Trophoblast cell (in vitro differentiated cells and primary cell): ENCODE measurements around the gene SSX4B. TPM values are rescaled to one million over a fixed set of nuclear protein-coding genes. Genes with fewer than 3 reads are reported as not detected.
"Not testable (repeated sequence)": the region's sequence is repeated elsewhere in the genome, so short reads cannot be mapped to it uniquely, and the experiment has no call there.

Source experiments
- DNase-seq, 2 donors: peaks; one replicate each; pipeline ENCODE4 v3.0.0-alpha.2; 2016
- H2AFZ ChIP-seq: 2 replicates; pipeline ENCODE4 v1.6.1; 2013; ENCODE audit warnings: low read length, moderate library complexity, mild to moderate bottlenecking; ENCODE audit not compliant: insufficient read depth, poor library complexity
- H2AK5ac ChIP-seq: 2 replicates; pipeline ENCODE4 v1.6.1; 2013; ENCODE audit warnings: mild to moderate bottlenecking, low read length
- H2BK120ac ChIP-seq: 2 replicates; pipeline ENCODE4 v1.6.1; 2013; ENCODE audit warnings: low read length, mild to moderate bottlenecking, moderate library complexity; ENCODE audit not compliant: insufficient read depth, poor library complexity
- H2BK12ac ChIP-seq: 2 replicates; pipeline ENCODE4 v1.6.1; 2013; ENCODE audit warnings: mild to moderate bottlenecking, low read length, moderate library complexity
- H2BK5ac ChIP-seq: 2 replicates; pipeline ENCODE4 v1.6.1; 2013; ENCODE audit warnings: low read length, low read depth, moderate library complexity, mild to moderate bottlenecking; ENCODE audit not compliant: poor library complexity
- H3K14ac ChIP-seq: 2 replicates; pipeline ENCODE4 v1.6.1; 2013; ENCODE audit warnings: mild to moderate bottlenecking, low read length
- H3K18ac ChIP-seq: 2 replicates; pipeline ENCODE4 v1.6.1; 2013; ENCODE audit warnings: mild to moderate bottlenecking, low read length
- H3K23ac ChIP-seq: 2 replicates; pipeline ENCODE4 v1.6.1; 2013; ENCODE audit warnings: low read length
- H3K27ac ChIP-seq: 2 replicates; pipeline ENCODE4 v1.5.1; 2013; ENCODE audit warnings: low read depth, mild to moderate bottlenecking, inconsistent platforms, low read length, moderate library complexity
- H3K27me3 ChIP-seq: 2 replicates; pipeline ENCODE4 v1.6.1; 2013; ENCODE audit warnings: inconsistent platforms, mild to moderate bottlenecking, low read length, moderate library complexity; ENCODE audit not compliant: insufficient read depth
- H3K36me3 ChIP-seq, 2 experiments: 1 replicate in 1 of 2; 2 replicates in 1 of 2; pipeline ENCODE4 v1.6.1; 2013; ENCODE audit warnings: low read length in 2 of 2, mild to moderate bottlenecking in 2 of 2, moderate library complexity in 1 of 2; ENCODE audit not compliant: insufficient read depth in 2 of 2, control insufficient read depth in 1 of 2
- H3K4ac ChIP-seq: 2 replicates; pipeline ENCODE4 v1.6.1; 2013; ENCODE audit warnings: low read depth, mild to moderate bottlenecking, low read length, moderate library complexity
- H3K4me1 ChIP-seq, 2 experiments: 1 replicate in 1 of 2; 2 replicates in 1 of 2; pipeline ENCODE4 v1.6.1; 2013; ENCODE audit warnings: low read length in 2 of 2, mild to moderate bottlenecking in 2 of 2, moderate library complexity in 1 of 2; ENCODE audit not compliant: insufficient read depth in 2 of 2, control insufficient read depth in 1 of 2
- H3K4me2 ChIP-seq: 2 replicates; pipeline ENCODE4 v1.6.1; 2013; ENCODE audit warnings: inconsistent platforms, mild to moderate bottlenecking, low read length, moderate library complexity
- H3K4me3 ChIP-seq: 2 replicates; pipeline ENCODE4 v1.5.1; 2013; ENCODE audit warnings: mild to moderate bottlenecking, low read depth, low read length, inconsistent platforms
- H3K79me1 ChIP-seq: one replicate; pipeline ENCODE4 v1.6.1; 2013; ENCODE audit warnings: low read length
- H3K79me2 ChIP-seq: 2 replicates; pipeline ENCODE4 v1.6.1; 2013; ENCODE audit warnings: low read length, mild to moderate bottlenecking; ENCODE audit not compliant: control insufficient read depth, insufficient read depth, poor library complexity
- H3K9ac ChIP-seq: 2 replicates; pipeline ENCODE4 v1.6.1; 2013; ENCODE audit warnings: mild to moderate bottlenecking, low read length
- H3K9me3 ChIP-seq: 2 replicates; pipeline ENCODE4 v1.6.1; 2013; ENCODE audit warnings: low read depth, mild to moderate bottlenecking, control low read depth, inconsistent platforms, low read length; ENCODE audit not compliant: insufficient read depth
- H4K12ac ChIP-seq: 2 replicates; pipeline ENCODE4 v1.6.1; 2013; ENCODE audit warnings: low read depth, mild to moderate bottlenecking, low read length, moderate library complexity
- H4K8ac ChIP-seq: 2 replicates; pipeline ENCODE4 v1.6.1; 2013; ENCODE audit warnings: low read depth, mild to moderate bottlenecking, low read length, moderate library complexity
- H4K91ac ChIP-seq: one replicate; pipeline ENCODE4 v1.6.1; 2013; ENCODE audit warnings: low read depth, mild to moderate bottlenecking, low read length, moderate library complexity
- WGBS: extraction: QIAGEN DNeasy Blood & Tissue Kit; methylation state at CpG from one replicate; pipeline ENCODE4 v1.1.7; 2013; ENCODE audit warnings: missing lambda C conversion rate; ENCODE audit not compliant: insufficient read length, insufficient coverage; ENCODE audit errors: extremely low coverage; 5-methylcytosine and 5-hydroxymethylcytosine counted together
- polyA plus RNA-seq: library from polyadenylated mRNA; stranded (reverse); fragments of 200-250 nt; gene quantifications from 2 replicates; pipeline ENCODE4 v1.2.3, GENCODE V29; 2013

Gene SSX4B
- polyA plus RNA-seq: not detected in 2 replicates

- not testable (repeated sequence) for H2AK5ac ChIP-seq, H3K27ac ChIP-seq, H3K4ac ChIP-seq, H3K27me3 ChIP-seq, H3K4me2 ChIP-seq, H4K12ac ChIP-seq, H3K14ac ChIP-seq, H3K18ac ChIP-seq, DNase-seq, H3K79me2 ChIP-seq, H3K36me3 ChIP-seq, H4K91ac ChIP-seq, H2BK120ac ChIP-seq, H2BK12ac ChIP-seq, H3K9me3 ChIP-seq, H3K9ac ChIP-seq, H2BK5ac ChIP-seq, H3K4me1 ChIP-seq, H3K4me3 ChIP-seq, H3K23ac ChIP-seq, H3K79me1 ChIP-seq, H2AFZ ChIP-seq, H4K8ac ChIP-seq
- WGBS: no CpG with 5 or more reads among the region's 15 CpGs
These were observed at the start of gene SSX4B for GRCh38 chrX:48411860-48412259. TSS of gene SSX4B (minus strand) at chrX:48411960. CDS start at chrX:48411372, 588 bp downstream.

DNA sequence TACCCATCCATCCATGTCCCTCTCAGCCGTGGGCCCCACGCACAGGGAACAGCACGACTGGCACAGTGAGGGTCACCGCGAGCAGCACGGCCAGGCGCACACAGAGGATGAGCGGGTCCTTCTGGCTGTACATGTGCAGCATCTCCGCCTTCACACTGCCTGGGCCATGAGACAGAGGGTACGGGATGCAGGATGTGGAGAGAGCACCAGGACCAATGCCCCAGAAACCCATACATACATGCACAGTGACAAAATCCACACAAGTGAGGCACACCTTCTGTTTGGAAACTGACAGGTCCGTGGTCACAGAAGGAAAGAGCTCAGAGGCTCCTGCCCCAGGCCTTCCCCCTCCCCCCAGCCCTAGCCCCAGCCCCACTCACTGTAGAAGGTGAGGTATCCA is 48.8 kb upstream of the SSX4B start:
- no peak overlapping the region for H2AFZ ChIP-seq
- DNase-seq: no peak
- no CpG with 5 or more reads among the region's 11 CpGs for WGBS
- H3K27ac ChIP-seq: no peak overlapping the region
- H4K91ac ChIP-seq: no peak overlapping the region
- no peak overlapping the region for H3K23ac ChIP-seq
- no peak overlapping the region for H2BK5ac ChIP-seq
- peaks cover 0 to 6% of the 10 kb centered on the region in 2 experiments for H3K4me1 ChIP-seq
- H3K9ac ChIP-seq: no peak overlapping the region
- peaks cover 3% of the 10 kb centered on the region for H3K79me1 ChIP-seq
- H3K4ac ChIP-seq: no peak overlapping the region
- no peaks in the 10 kb centered on the region for H3K79me2 ChIP-seq
- H3K14ac ChIP-seq: no peak overlapping the region
- no peak overlapping the region for H3K4me3 ChIP-seq
- H4K8ac ChIP-seq: no peak overlapping the region
- H2AK5ac ChIP-seq: no peak overlapping the region
- no peak overlapping the region for H2BK120ac ChIP-seq
- no peak overlapping the region for H2BK12ac ChIP-seq
- no peaks in the 10 kb centered on the region for H3K36me3 ChIP-seq
- no peak overlapping the region for H3K18ac ChIP-seq
- H4K12ac ChIP-seq: no peak overlapping the region
- H3K4me2 ChIP-seq: no peak overlapping the region
- no peaks in the 10 kb centered on the region for H3K9me3 ChIP-seq
- H3K27me3 ChIP-seq: no peaks in the 10 kb centered on the region

DNA sequence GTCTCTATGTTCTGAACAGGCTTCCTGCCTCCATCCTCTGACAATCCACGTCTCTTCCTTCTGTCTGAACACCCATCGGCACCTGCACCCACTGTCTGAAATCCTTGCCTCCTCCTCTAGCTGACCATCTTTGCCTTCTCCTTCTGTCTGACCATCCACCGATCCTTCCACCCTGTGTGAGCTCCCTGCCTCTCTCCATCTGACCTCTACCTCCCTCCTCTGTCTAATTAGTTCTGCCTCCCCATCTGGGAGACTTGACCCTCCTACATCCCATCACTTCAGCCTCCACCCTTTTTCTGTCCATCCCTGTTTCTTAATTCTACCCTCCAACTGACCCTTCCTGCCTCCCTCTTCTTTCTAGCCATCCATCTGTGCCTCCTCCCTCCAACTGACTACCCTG is 48.3 kb upstream of the SSX4B start:
- no peak overlapping the region for H3K27ac ChIP-seq
- H3K14ac ChIP-seq: no peak overlapping the region
- H3K79me1 ChIP-seq: peaks cover 3% of the 10 kb centered on the region
- H2AFZ ChIP-seq: no peak overlapping the region
- no peak overlapping the region for H3K4ac ChIP-seq
- H3K4me3 ChIP-seq: no peak overlapping the region
- no peak overlapping the region for H3K4me2 ChIP-seq
- H2BK120ac ChIP-seq: no peak overlapping the region
- no CpG with 5 or more reads among the region's 3 CpGs for WGBS
- no peak overlapping the region for H3K9ac ChIP-seq
- no peak overlapping the region for H2AK5ac ChIP-seq
- no peak overlapping the region for H4K8ac ChIP-seq
- H3K79me2 ChIP-seq: no peaks in the 10 kb centered on the region
- no peak for DNase-seq
- H3K9me3 ChIP-seq: no peaks in the 10 kb centered on the region
- no peaks in the 10 kb centered on the region for H3K36me3 ChIP-seq
- H3K23ac ChIP-seq: no peak overlapping the region
- no peaks in the 10 kb centered on the region for H3K27me3 ChIP-seq
- no peak overlapping the region for H4K91ac ChIP-seq
- peaks cover 0 to 5% of the 10 kb centered on the region in 2 experiments for H3K4me1 ChIP-seq
- no peak overlapping the region for H4K12ac ChIP-seq
- no peak overlapping the region for H3K18ac ChIP-seq
- no peak overlapping the region for H2BK12ac ChIP-seq
- no peak overlapping the region for H2BK5ac ChIP-seq

DNA sequence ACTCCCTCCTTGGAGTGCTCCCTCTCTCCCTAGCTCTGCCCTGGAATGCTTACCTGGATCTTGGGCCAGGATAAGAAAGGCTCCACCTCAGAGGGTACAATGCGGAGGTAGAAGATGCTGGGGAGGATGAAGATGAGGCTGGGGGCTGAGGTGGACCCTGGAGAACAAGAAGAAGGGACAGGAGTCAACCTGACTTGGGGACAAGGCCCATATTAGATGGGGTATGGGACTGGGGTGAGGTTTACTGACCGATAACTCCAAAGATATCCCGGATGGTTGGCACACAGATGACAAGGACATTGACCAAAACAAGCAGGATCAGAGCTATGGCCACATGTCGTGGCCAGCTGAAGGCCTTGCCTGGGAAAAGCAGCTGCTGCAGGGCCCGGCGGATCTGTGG is 47.7 kb upstream of the SSX4B start:
- Histone ChIP-seq H3K27me3 (no peaks in the 10 kb centered on the region), H3K4me2 (no peak overlapping the region), H3K79me2 (no peaks in the 10 kb centered on the region), H3K14ac (no peak overlapping the region), H3K4me3 (no peak overlapping the region), H2AK5ac (no peak overlapping the region), H3K23ac (no peak overlapping the region), H2BK12ac (no peak overlapping the region), H4K91ac (no peak overlapping the region), H2BK5ac (no peak overlapping the region), H3K18ac (no peak overlapping the region), H3K4ac (no peak overlapping the region), H2BK120ac (no peak overlapping the region), H4K8ac (no peak overlapping the region), H3K9me3 (no peaks in the 10 kb centered on the region), H3K36me3 (no peaks in the 10 kb centered on the region), H3K79me1 (peaks cover 3% of the 10 kb centered on the region), H4K12ac (no peak overlapping the region), H3K9ac (no peak overlapping the region), H2AFZ (no peak overlapping the region), H3K4me1 (peaks cover 0 to 5% of the 10 kb centered on the region in 2 experiments), H3K27ac (no peak overlapping the region)
- WGBS: no CpG with 5 or more reads among the region's 6 CpGs
- no peak for DNase-seq
